ENCODE measurements around the gene CAV2. TPM values are rescaled to one million over a fixed set of nuclear protein-coding genes. Genes with fewer than 3 reads are reported as not detected.

CAV2 gene
- total and polyA plus RNA-seq, 2 of the 8 experiments (the other 6 are each of a cell fraction or from before 2014, with no cell fraction given): 2.8 to 4.7 TPM

DNA sequence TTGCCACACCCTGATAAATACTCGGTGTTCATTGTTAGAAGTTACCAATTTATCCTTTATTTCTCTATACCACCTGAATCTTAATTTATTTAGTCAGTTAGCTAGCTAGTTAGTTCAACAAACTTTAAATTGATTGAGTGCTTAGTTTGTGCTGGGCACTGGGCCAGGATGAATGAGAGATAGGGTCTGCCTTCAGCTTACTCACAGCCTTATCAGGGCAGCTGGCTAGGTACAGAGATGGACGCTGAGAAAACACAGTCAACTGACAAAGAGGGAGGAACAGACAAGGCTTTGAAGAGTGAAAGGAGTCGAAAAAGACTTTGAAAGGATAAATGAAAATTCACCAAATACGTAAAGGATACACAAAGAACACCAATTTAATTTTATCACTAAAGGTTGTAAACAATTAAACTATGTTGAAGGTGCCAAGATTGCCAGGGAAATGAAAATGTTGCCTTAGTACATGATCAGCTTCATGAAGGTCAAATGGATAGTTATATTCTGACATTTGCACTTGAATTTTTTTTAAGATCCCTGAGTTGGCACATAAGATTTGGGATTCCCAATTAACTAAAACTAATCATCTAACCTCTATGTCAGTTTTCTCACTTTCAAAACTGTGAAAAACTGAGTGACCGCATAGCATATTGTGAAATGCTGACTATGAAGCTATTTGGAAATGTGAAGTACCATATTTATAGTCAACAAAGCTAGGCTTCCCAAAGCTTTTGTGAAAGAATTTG is 2.1 kb downstream of the CAV2 start:
- Histone ChIP-seq H4K8ac (ENCODE audit: extremely low read depth, insufficient read depth, low read length) (no peak overlapping the region), H2BK15ac (ENCODE audit: low read length) (no peak overlapping the region), H3K4me1 (replicated peaks in 1 of 4; ENCODE audit: control insufficient read depth in 3 of 4, insufficient read depth in 4 of 4, low read length in 3 of 4) (peaks cover 2 to 4% (median 3%) of the 10 kb centered on the region in 4 experiments; a peak in 4 of 7 replicates), H3K79me1 (ENCODE audit: low read depth, low read length) (no peaks in the 10 kb centered on the region), H3K4me3 (ENCODE audit: extremely low read depth in 1 of 4, insufficient read depth in 2 of 4, low read depth in 3 of 4, low read length in 4 of 4) (no peak overlapping the region), H4K20me1 (replicated peaks in 1 of 2; ENCODE audit: control insufficient read depth in 1 of 2, insufficient read depth in 2 of 2, low read length in 2 of 2) (peaks cover 0 to 2% of the 10 kb centered on the region in 2 experiments), H3K23ac (ENCODE audit: insufficient read length) (no peak overlapping the region), H4K91ac (replicated peaks; ENCODE audit: insufficient read length, low read length) (no peak overlapping the region), H3K9me3 (ENCODE audit: insufficient read depth in 2 of 2, low read depth in 1 of 2, low read length in 1 of 2) (no peaks in the 10 kb centered on the region), H3K14ac (ENCODE audit: insufficient read length) (no peak overlapping the region), H3K79me2 (ENCODE audit: control insufficient read depth in 1 of 2, insufficient read depth in 2 of 2, low read length in 2 of 2) (no peaks in the 10 kb centered on the region), H2AFZ (ENCODE audit: low read length) (no peak overlapping the region), H3K9ac (replicated peaks in 1 of 4; ENCODE audit: extremely low read depth in 1 of 4, low read depth in 3 of 4, low read length in 3 of 4) (no peak overlapping the region), H3K4ac (replicated peaks; ENCODE audit: insufficient read length, low read depth, low read length) (no peak overlapping the region), H3K27me3 (replicated peaks in 1 of 4; ENCODE audit: control insufficient read depth in 3 of 4, extremely low read depth in 1 of 4, insufficient read depth in 3 of 4, low read length in 3 of 4) (peaks cover 0 to 22% (median 16%) of the 10 kb centered on the region in 4 experiments; a peak in 6 of 7 replicates), H3K27ac (ENCODE audit: low read depth, low read length) (no peak overlapping the region), H3K18ac (ENCODE audit: extremely low read depth, low read length) (no peak overlapping the region), H3K36me3 (ENCODE audit: control insufficient read depth in 2 of 4, insufficient read depth in 4 of 4, low read length in 3 of 4) (no peaks in the 10 kb centered on the region), H2BK5ac (ENCODE audit: low read depth, low read length) (no peak overlapping the region), H3K4me2 (ENCODE audit: insufficient read depth in 1 of 2, low read depth in 2 of 2, low read length in 2 of 2) (no peak overlapping the region; a peak in 1 of 4 replicates), H2BK12ac (ENCODE audit: low read depth, low read length) (no peak overlapping the region), H2BK20ac (ENCODE audit: low read length) (no peak overlapping the region), H3K56ac (replicated peaks; ENCODE audit: insufficient read length, low read depth, low read length) (no peak overlapping the region), H4K5ac (ENCODE audit: insufficient read length, low read depth, low read length) (no peak overlapping the region), H2BK120ac (replicated peaks; ENCODE audit: low read depth, low read length) (no peak overlapping the region), H3K23me2 (ENCODE audit: low read depth, low read length) (peaks cover 5% of the 10 kb centered on the region; the same call in 1 of the 2 replicates), H2AK5ac (ENCODE audit: low read depth, low read length) (no peak overlapping the region)
- POLR2A ChIA-PET (ENCODE audit: partially characterized antibody): no interaction called here
- 87% methylated on average over 5 of the region's 5 CpGs; no CpG with 5 or more reads in 1 of the 2 experiments for WGBS, 2 experiments (ENCODE audit: extremely low coverage in 1 of 2, insufficient coverage in 1 of 2, insufficient read length in 1 of 2, insufficient replicate concordance in 2 of 2, low coverage in 1 of 2, low lambda C conversion rate in 2 of 2, missing lambda C conversion rate in 1 of 2)
- no peak for DNase-seq (ENCODE audit: low read depth in 1 of 2, low spot score in 2 of 2)
- FAIRE-seq: no peak
- CTCF ChIA-PET (ENCODE audit: partially characterized antibody): interaction anchor here (1.5 kb wide), 1 partner anchor 24 kb away, joined by 5 read pairs; no protein-coding TSS in a partner anchor
- TF ChIP-seq TCF12 (IDR thresholded peaks at IDR 0.05; ENCODE audit: low read depth, low read length) (no peak), TAF1 (IDR thresholded peaks at IDR 0.05; ENCODE audit: low read depth, low read length) (no peak), YY1 (IDR thresholded peaks at IDR 0.05; ENCODE audit: low read depth, low read length) (no peak), TBP (IDR thresholded peaks at IDR 0.05; ENCODE audit: low read depth, low read length) (no peak), POLR2A (IDR thresholded peaks at IDR 0.05; ENCODE audit: control extremely low read depth in 1 of 2, low read depth in 2 of 2, low read length in 2 of 2) (no peak), EP300 (IDR thresholded peaks at IDR 0.05; ENCODE audit: borderline replicate concordance in 1 of 2, low read depth in 2 of 2, low read length in 2 of 2) (no peak), CEBPB (IDR thresholded peaks at IDR 0.05; ENCODE audit: low read depth, low read length) (no peak), RNF2 (IDR thresholded peaks at IDR 0.05; ENCODE audit: borderline replicate concordance, low read depth, low read length, missing control alignments, poor library complexity, severe bottlenecking) (no peak), BCL11A (IDR thresholded peaks at IDR 0.05; ENCODE audit: low read depth in 2 of 2, low read length in 2 of 2) (no peak), RXRA (IDR thresholded peaks at IDR 0.05; ENCODE audit: insufficient read depth, low read depth, low read length) (no peak), EZH2 (IDR thresholded peaks at IDR 0.05; ENCODE audit: low read depth, low read length, severe bottlenecking) (no peak)
- TF ChIP-seq, protein P1, sequence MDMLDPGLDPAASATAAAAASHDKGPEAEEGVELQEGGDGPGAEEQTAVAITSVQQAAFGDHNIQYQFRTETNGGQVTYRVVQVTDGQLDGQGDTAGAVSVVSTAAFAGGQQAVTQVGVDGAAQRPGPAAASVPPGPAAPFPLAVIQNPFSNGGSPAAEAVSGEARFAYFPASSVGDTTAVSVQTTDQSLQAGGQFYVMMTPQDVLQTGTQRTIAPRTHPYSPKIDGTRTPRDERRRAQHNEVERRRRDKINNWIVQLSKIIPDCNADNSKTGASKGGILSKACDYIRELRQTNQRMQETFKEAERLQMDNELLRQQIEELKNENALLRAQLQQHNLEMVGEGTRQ (IDR thresholded peaks at IDR 0.05; ENCODE audit: low read length): no peak
